ENCODE data around the gene LPP. TPM values are rescaled to one million over a fixed set of nuclear protein-coding genes. Genes with fewer than 3 reads are reported as not detected.

Gene LPP
- total RNA-seq, 2 donors from 2014 or later, result 1,601 to 1,705 TPM

Small RNA genes lying within 50 kb of the gene (microRNA-seq; reads per million reads assigned to microRNA genes)
- gene MIR28 (ENCODE audit: borderline microRNAs expressed in 2 of 2), result 20,536 to 23,768 reads per million in 2 donors

All from posterior vena cava (tissue), 2 donors.